ENCODE results near the gene FOXO1. TPM values are rescaled to one million over a fixed set of nuclear protein-coding genes. Genes with fewer than 3 reads are reported as not detected.
"Not testable (repeated sequence)": the region's sequence is repeated elsewhere in the genome, so short reads cannot be mapped to it uniquely, and the experiment has no call there.

FOXO1 gene
- total and polyA plus RNA-seq, 4 donors: 4.1 to 33.4 (median 19.3) TPM

- Histone ChIP-seq H3K4me3 (ENCODE audit: low read length in 2 of 2) (no peak overlapping the region), H3K4me1 (ENCODE audit: control insufficient read depth in 1 of 2, insufficient read depth in 2 of 2, low read length in 2 of 2) (no peaks in the 10 kb centered on the region), H3K27me3 (ENCODE audit: control insufficient read depth in 1 of 2, insufficient read depth in 2 of 2, low read length in 1 of 2) (no peaks in the 10 kb centered on the region), H3K27ac (ENCODE audit: low read depth in 1 of 2, low read length in 2 of 2) (no peak overlapping the region), H3K9me3 (ENCODE audit: control insufficient read depth, low read length) (no peaks in the 10 kb centered on the region), H3K36me3 (ENCODE audit: control insufficient read depth in 1 of 2, insufficient read depth in 2 of 2, low read length in 1 of 2) (no peaks in the 10 kb centered on the region)
- DNase-seq (no peak), ATAC-seq (ENCODE audit: low FRiP score) (no peak)
- 90 to 91% methylated on average over 2 of the region's 2 CpGs for WGBS, 2 donors
- intact Hi-C loops (cut with DNase I): loop anchor here in 1 of 2 donors (5.0 kb wide), 1 partner anchor 263 kb away; no protein-coding TSS in a partner anchor
Observed at GRCh38 chr13:40670307-40670706, 3.9 kb upstream of the FOXO1 start.

GRCh38 chr13:40668335-40668734 is 1.9 kb upstream of the FOXO1 start:
- ATAC-seq (ENCODE audit: low FRiP score) (no peak), DNase-seq (peak in 1 of 2 donors; percentile 58)
- Histone ChIP-seq H3K9me3 (ENCODE audit: control insufficient read depth, low read length) (no peaks in the 10 kb centered on the region), H3K27ac (ENCODE audit: low read depth in 1 of 2, low read length in 2 of 2) (no peak overlapping the region), H3K27me3 (ENCODE audit: control insufficient read depth in 1 of 2, insufficient read depth in 2 of 2, low read length in 1 of 2) (no peaks in the 10 kb centered on the region), H3K4me1 (ENCODE audit: control insufficient read depth in 1 of 2, insufficient read depth in 2 of 2, low read length in 2 of 2) (no peaks in the 10 kb centered on the region), H3K36me3 (ENCODE audit: control insufficient read depth in 1 of 2, insufficient read depth in 2 of 2, low read length in 1 of 2) (no peaks in the 10 kb centered on the region), H3K4me3 (ENCODE audit: low read length in 2 of 2) (no peak overlapping the region)
- WGBS, 2 donors: 71 to 72% methylated on average over 11 of the region's 11 CpGs
- intact Hi-C loops (cut with DNase I): loop anchor here (5.0 to 10.0 kb wide), 5 partner anchors 194 to 601 kb away; no protein-coding TSS in a partner anchor

- no peak for ATAC-seq (ENCODE audit: low FRiP score)
- WGBS, 2 donors: 65 to 68% methylated on average over 5 of the region's 5 CpGs
- Histone ChIP-seq H3K4me3 (ENCODE audit: low read length in 2 of 2) (peak overlapping the region; percentile 81 to 90), H3K4me1 (ENCODE audit: control insufficient read depth in 1 of 2, insufficient read depth in 2 of 2, low read length in 2 of 2) (no peaks in the 10 kb centered on the region), H3K27ac (ENCODE audit: low read depth in 1 of 2, low read length in 2 of 2) (no peak overlapping the region), H3K9me3 (ENCODE audit: control insufficient read depth, low read length) (no peaks in the 10 kb centered on the region), H3K36me3 (ENCODE audit: control insufficient read depth in 1 of 2, insufficient read depth in 2 of 2, low read length in 1 of 2) (no peaks in the 10 kb centered on the region), H3K27me3 (ENCODE audit: control insufficient read depth in 1 of 2, insufficient read depth in 2 of 2, low read length in 1 of 2) (no peaks in the 10 kb centered on the region)
- intact Hi-C loops (cut with DNase I): loop anchor here (5.0 to 10.0 kb wide), 5 partner anchors 193 to 600 kb away; no protein-coding TSS in a partner anchor
- no peak for DNase-seq
Observed at GRCh38 chr13:40667622-40667978, 1.2 kb upstream of the FOXO1 start.

GRCh38 chr13:40666933-40667621 is 636 bp upstream of the FOXO1 start:
- DNase-seq: peak; percentile 77 to 82
- intact Hi-C loops (cut with DNase I): loop anchor here (5.0 to 10.0 kb wide), 5 partner anchors 192 to 600 kb away; no protein-coding TSS in a partner anchor

GRCh38 chr13:40665126-40666044 is 1.1 kb downstream of the FOXO1 start:
- no peaks in the 10 kb centered on the region for H3K9me3 ChIP-seq (ENCODE audit: control insufficient read depth, low read length)
- no peaks in the 10 kb centered on the region for H3K36me3 ChIP-seq (ENCODE audit: control insufficient read depth in 1 of 2, insufficient read depth in 2 of 2, low read length in 1 of 2)
- peak; percentile 64 to 82 for DNase-seq
- intact Hi-C loops (cut with DNase I): loop anchor here (5.0 to 10.0 kb wide), 5 partner anchors 191 to 598 kb away; no protein-coding TSS in a partner anchor
- peak overlapping the region; percentile 78 to 81 for H3K4me3 ChIP-seq (ENCODE audit: low read length in 2 of 2)
- H3K27ac ChIP-seq (ENCODE audit: low read depth in 1 of 2, low read length in 2 of 2): peak overlapping the region; percentile 89 to 93
- H3K27me3 ChIP-seq (ENCODE audit: control insufficient read depth in 1 of 2, insufficient read depth in 2 of 2, low read length in 1 of 2): no peaks in the 10 kb centered on the region
- WGBS, 2 donors: 0% methylated on average over 68 to 117 of the region's 117 CpGs
- H3K4me1 ChIP-seq (ENCODE audit: control insufficient read depth in 1 of 2, insufficient read depth in 2 of 2, low read length in 2 of 2): peaks cover 0 to under 1% of the 10 kb centered on the region in 2 donors
- peak; percentile 21 for ATAC-seq (ENCODE audit: low FRiP score)

More at GRCh38 chr13:40666933-40667621, 636 bp upstream of the FOXO1 start:
- Histone ChIP-seq H3K27me3 (ENCODE audit: control insufficient read depth in 1 of 2, insufficient read depth in 2 of 2, low read length in 1 of 2) (no peaks in the 10 kb centered on the region), H3K4me1 (ENCODE audit: control insufficient read depth in 1 of 2, insufficient read depth in 2 of 2, low read length in 2 of 2) (no peaks in the 10 kb centered on the region), H3K27ac (ENCODE audit: low read depth in 1 of 2, low read length in 2 of 2) (peak overlapping the region; percentile 72 to 74), H3K36me3 (ENCODE audit: control insufficient read depth in 1 of 2, insufficient read depth in 2 of 2, low read length in 1 of 2) (no peaks in the 10 kb centered on the region), H3K9me3 (ENCODE audit: control insufficient read depth, low read length) (no peaks in the 10 kb centered on the region), H3K4me3 (ENCODE audit: low read length in 2 of 2) (peak overlapping the region; percentile 81 to 90)
- WGBS, 2 donors: 2 to 4% methylated on average over 49 to 67 of the region's 67 CpGs
- peak; percentile 70 for ATAC-seq (ENCODE audit: low FRiP score)

- WGBS, 2 donors: 0 to 1% methylated on average over 62 to 77 of the region's 77 CpGs
- peaks cover 0 to 5% of the 10 kb centered on the region in 2 donors for H3K4me1 ChIP-seq (ENCODE audit: control insufficient read depth in 1 of 2, insufficient read depth in 2 of 2, low read length in 2 of 2)
- ATAC-seq (ENCODE audit: low FRiP score): peak; percentile 84
- H3K9me3 ChIP-seq (ENCODE audit: control insufficient read depth, low read length): no peaks in the 10 kb centered on the region
- H3K27me3 ChIP-seq (ENCODE audit: control insufficient read depth in 1 of 2, insufficient read depth in 2 of 2, low read length in 1 of 2): no peaks in the 10 kb centered on the region
- H3K27ac ChIP-seq (ENCODE audit: low read depth in 1 of 2, low read length in 2 of 2): peak overlapping the region; percentile 80 to 93
- peak; percentile 87 to 93 for DNase-seq
- intact Hi-C loops (cut with DNase I): loop anchor here (5.0 to 10.0 kb wide), 6 partner anchors 67 to 597 kb away; no protein-coding TSS in a partner anchor
- H3K36me3 ChIP-seq (ENCODE audit: control insufficient read depth in 1 of 2, insufficient read depth in 2 of 2, low read length in 1 of 2): no peaks in the 10 kb centered on the region
- H3K4me3 ChIP-seq (ENCODE audit: low read length in 2 of 2): peak overlapping the region; percentile 78 to 81
Observed at GRCh38 chr13:40664350-40665125, 1.9 kb downstream of the FOXO1 start.

- 2 to 10% methylated on average over 17 of the region's 17 CpGs for WGBS, 2 donors
- not testable (repeated sequence) for DNase-seq; H3K36me3 ChIP-seq (ENCODE audit: control insufficient read depth in 1 of 2, insufficient read depth in 2 of 2, low read length in 1 of 2); H3K4me1 ChIP-seq (ENCODE audit: control insufficient read depth in 1 of 2, insufficient read depth in 2 of 2, low read length in 2 of 2); H3K27me3 ChIP-seq (ENCODE audit: control insufficient read depth in 1 of 2, insufficient read depth in 2 of 2, low read length in 1 of 2); H3K9me3 ChIP-seq (ENCODE audit: control insufficient read depth, low read length)
- peak overlapping the region in 1 of 2 donors; percentile 77 for H3K27ac ChIP-seq (ENCODE audit: low read depth in 1 of 2, low read length in 2 of 2)
- ATAC-seq (ENCODE audit: low FRiP score): peak; percentile 44
- intact Hi-C loops (cut with DNase I): loop anchor here (5.0 to 10.0 kb wide), 4 partner anchors 67 to 449 kb away; no protein-coding TSS in a partner anchor
- peak overlapping the region; percentile 78 to 81 for H3K4me3 ChIP-seq (ENCODE audit: low read length in 2 of 2)
Observed at GRCh38 chr13:40664100-40664349, 2.4 kb downstream of the FOXO1 start.

GRCh38 chr13:40662866-40663265 is 3.6 kb downstream of the FOXO1 start:
- Histone ChIP-seq H3K27ac (ENCODE audit: low read depth in 1 of 2, low read length in 2 of 2) (no peak overlapping the region), H3K27me3 (ENCODE audit: control insufficient read depth in 1 of 2, insufficient read depth in 2 of 2, low read length in 1 of 2) (no peaks in the 10 kb centered on the region), H3K4me3 (ENCODE audit: low read length in 2 of 2) (no peak overlapping the region), H3K36me3 (ENCODE audit: control insufficient read depth in 1 of 2, insufficient read depth in 2 of 2, low read length in 1 of 2) (no peaks in the 10 kb centered on the region), H3K4me1 (ENCODE audit: control insufficient read depth in 1 of 2, insufficient read depth in 2 of 2, low read length in 2 of 2) (peaks cover 4 to 5% of the 10 kb centered on the region in 2 donors), H3K9me3 (ENCODE audit: control insufficient read depth, low read length) (no peaks in the 10 kb centered on the region)
- DNase-seq (no peak), ATAC-seq (ENCODE audit: low FRiP score) (no peak)
- intact Hi-C loops (cut with DNase I): loop anchor here (5.0 to 10.0 kb wide), 4 partner anchors 66 to 448 kb away; no protein-coding TSS in a partner anchor

Data from aorta (tissue), 5 donors.